Progenitor cell of endocrine pancreas (in vitro differentiated cells): Measurements from ENCODE around the gene FOSB. TPM values are rescaled to one million over a fixed set of nuclear protein-coding genes. Genes with fewer than 3 reads are reported as not detected.
A peak's percentile ranks its signal among the peaks of the same experiment; 100 is the strongest.

Source experiments
- DNase-seq: peaks from one replicate; pipeline ENCODE4 v3.0.0; 2021; ENCODE audit warnings: low spot score; ENCODE audit not compliant: unreplicated experiment
- H3K27ac Mint-ChIP-seq: 2 replicates; pipeline ENCODE4 v1.8.0; 2021; ENCODE audit warnings: mild to moderate bottlenecking, moderate library complexity, mixed read lengths
- H3K27me3 Mint-ChIP-seq: 2 replicates; pipeline ENCODE4 v1.8.0; 2021; ENCODE audit warnings: mixed read lengths
- H3K36me3 Mint-ChIP-seq: 2 replicates; pipeline ENCODE4 v1.8.0; 2022; ENCODE audit warnings: mixed read lengths; ENCODE audit not compliant: insufficient read depth
- H3K4me1 Mint-ChIP-seq: 2 replicates; pipeline ENCODE4 v1.8.0; 2021; ENCODE audit warnings: low read depth, mixed read lengths
- H3K4me3 Mint-ChIP-seq: 2 replicates; pipeline ENCODE4 v1.8.0; 2021; ENCODE audit warnings: low read depth, mild to moderate bottlenecking, moderate library complexity, mixed read lengths
- H3K9me3 Mint-ChIP-seq: 2 replicates; pipeline ENCODE4 v1.8.0; 2021; ENCODE audit warnings: low read depth, mixed read lengths
- CTCF ChIP-seq: fragments of 200-600 bp; sonication (generic); IDR thresholded peaks from one replicate; pipeline ENCODE4 v1.5.0; 2021; ENCODE audit warnings: antibody characterized with exemption, mild to moderate bottlenecking; ENCODE audit not compliant: unreplicated experiment
- total RNA-seq: library from RNA; stranded (reverse); gene quantifications from 2 replicates; pipeline ENCODE4 v1.2.1, GENCODE V29; 2021

Gene FOSB
- total RNA-seq, 1 donor from 2014 or later = 7.3 TPM

DNA sequence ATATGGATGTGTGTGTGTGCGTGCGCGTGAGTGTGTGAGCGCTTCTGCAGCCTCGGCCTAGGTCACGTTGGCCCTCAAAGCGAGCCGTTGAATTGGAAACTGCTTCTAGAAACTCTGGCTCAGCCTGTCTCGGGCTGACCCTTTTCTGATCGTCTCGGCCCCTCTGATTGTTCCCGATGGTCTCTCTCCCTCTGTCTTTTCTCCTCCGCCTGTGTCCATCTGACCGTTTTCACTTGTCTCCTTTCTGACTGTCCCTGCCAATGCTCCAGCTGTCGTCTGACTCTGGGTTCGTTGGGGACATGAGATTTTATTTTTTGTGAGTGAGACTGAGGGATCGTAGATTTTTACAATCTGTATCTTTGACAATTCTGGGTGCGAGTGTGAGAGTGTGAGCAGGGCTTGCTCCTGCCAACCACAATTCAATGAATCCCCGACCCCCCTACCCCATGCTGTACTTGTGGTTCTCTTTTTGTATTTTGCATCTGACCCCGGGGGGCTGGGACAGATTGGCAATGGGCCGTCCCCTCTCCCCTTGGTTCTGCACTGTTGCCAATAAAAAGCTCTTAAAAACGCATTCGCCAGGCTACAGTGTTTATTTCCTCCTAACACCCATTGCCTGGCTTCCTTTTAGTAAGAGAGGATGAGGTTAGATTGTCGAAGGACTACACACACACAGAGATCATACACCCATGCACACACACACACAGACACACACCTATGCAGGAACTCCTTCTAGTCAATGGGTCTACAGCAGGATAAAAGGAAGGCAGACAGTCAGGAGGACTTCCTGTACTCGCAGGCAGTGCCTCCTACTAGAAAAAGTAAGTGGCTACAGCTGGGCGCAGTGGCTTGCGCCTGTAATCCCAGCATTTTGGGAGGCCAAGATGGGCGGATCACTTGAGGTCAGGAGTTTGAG, 7.1 kb downstream of the FOSB start:
- Mint-ChIP-seq H3K36me3 (no peaks in the 10 kb centered on the region), H3K27me3 (peaks cover 31% of the 10 kb centered on the region), H3K9me3 (no peaks in the 10 kb centered on the region), H3K4me3 (no peak overlapping the region), H3K27ac (no peak overlapping the region), H3K4me1 (peaks cover 13% of the 10 kb centered on the region)
- TF ChIP-seq CTCF = no peak
- no peak for DNase-seq

DNA sequence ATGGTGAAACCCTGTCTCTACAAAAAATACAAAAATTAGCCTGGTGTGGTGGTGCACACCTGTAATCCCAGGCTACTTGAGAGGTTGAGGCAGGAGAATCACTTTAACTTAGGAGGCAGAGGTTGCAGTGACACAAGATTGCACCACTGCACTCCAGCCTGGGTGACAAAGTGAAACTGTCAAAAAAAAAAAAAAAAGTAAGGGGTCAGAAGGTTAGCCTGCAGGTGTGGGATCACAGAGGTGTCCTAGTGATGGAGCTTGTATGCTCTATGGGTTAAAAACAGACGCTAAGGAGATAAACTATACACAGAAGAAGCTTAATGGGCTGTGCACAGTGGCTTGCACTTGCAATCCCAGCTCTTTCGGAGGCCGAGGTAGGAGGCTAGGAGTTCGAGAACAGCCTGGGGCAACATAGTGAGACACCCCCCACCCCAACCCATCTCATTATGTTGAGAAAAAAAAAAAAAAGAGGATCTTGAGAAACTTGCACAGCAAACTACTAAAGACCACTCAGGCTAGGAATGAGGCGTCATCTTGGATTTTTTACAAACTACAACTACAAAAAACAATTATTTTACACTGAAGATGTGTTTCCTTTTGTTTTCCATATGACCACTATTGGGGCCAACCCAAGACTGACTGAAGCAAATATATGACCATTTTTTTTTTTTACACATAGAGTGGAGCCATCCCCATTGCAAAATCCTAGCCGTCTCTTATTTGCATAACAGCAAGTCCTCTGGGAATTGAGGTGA, 7.9 kb downstream of the FOSB start:
- Mint-ChIP-seq H3K27me3 (peaks cover 31% of the 10 kb centered on the region), H3K27ac (no peak overlapping the region), H3K4me1 (peaks cover 13% of the 10 kb centered on the region), H3K9me3 (no peaks in the 10 kb centered on the region), H3K36me3 (no peaks in the 10 kb centered on the region), H3K4me3 (no peak overlapping the region)
- TF ChIP-seq CTCF = no peak
- no peak for DNase-seq

GRCh38 chr19:45476304-45476703, 8.5 kb downstream of the FOSB start:
- Mint-ChIP-seq H3K27me3 (peaks cover 31% of the 10 kb centered on the region), H3K36me3 (no peaks in the 10 kb centered on the region), H3K27ac (no peak overlapping the region), H3K9me3 (no peaks in the 10 kb centered on the region), H3K4me1 (peaks cover 13% of the 10 kb centered on the region), H3K4me3 (no peak overlapping the region)
- no peak for TF ChIP-seq CTCF
- DNase-seq = no peak

DNA sequence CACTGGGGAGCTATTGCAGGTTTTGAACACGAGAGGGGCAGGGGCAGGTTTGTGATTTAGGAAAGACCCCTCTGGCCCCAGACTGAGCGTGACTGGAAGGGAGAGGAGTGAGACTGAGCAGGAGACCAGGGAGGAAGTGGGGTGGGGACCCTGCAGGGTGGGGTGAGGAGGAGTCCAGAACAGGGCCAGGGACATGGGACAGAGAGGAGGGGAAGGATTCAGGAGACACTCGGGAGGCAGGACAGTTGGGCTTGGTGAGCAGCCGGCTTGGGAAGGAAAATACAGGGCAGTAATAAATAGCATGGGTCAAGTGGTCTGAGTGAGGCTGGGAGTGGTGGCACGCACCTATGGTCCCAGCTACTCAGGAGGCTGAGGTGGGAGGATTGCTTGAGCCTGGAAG, 9.4 kb downstream of the FOSB start:
- H3K9me3 Mint-ChIP-seq = no peaks in the 10 kb centered on the region
- peaks cover 23% of the 10 kb centered on the region for H3K27me3 Mint-ChIP-seq
- H3K4me3 Mint-ChIP-seq = no peak overlapping the region
- no peak for TF ChIP-seq CTCF
- no peak overlapping the region for H3K27ac Mint-ChIP-seq
- no peaks in the 10 kb centered on the region for H3K36me3 Mint-ChIP-seq
- peaks cover 13% of the 10 kb centered on the region for H3K4me1 Mint-ChIP-seq
- no peak for DNase-seq

DNA sequence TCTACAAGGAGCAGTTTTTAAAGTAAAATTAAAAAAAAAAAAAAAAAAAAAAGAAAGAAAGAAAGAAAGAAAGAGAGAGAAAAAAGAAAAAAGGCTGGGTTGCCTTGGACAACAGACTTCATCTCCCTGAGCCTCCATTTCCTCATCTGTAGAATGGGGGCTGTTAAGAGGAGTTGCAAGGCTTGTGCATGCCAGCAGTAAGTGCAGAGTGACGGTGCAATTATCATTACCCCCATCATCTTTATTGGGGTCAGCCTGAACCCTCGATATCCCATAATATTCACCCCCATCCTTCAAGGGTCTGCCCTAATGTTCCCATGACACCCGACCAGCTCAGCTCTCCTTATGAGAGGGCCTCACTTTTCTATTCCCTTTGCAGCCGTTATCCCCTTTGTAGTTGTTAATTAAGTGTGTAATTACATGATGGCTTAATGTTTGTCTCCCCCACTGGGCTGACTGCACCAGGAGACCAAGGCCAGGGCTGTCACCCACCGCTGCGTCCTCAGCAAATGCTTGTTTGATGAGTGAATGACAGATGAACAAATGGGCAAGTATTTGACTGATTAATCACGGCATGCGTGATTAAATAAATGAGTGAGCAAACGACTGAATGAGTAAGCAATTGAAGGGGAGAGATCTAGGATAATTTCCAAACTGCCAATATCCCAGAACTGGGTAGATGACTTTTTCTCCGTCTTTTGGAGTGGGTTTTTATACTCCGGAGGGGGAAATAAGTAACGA, 10.1 kb downstream of the FOSB start:
- Mint-ChIP-seq H3K27me3 (peaks cover 17% of the 10 kb centered on the region), H3K4me3 (peak overlapping the region; percentile 83), H3K4me1 (peaks cover 7% of the 10 kb centered on the region), H3K36me3 (no peaks in the 10 kb centered on the region), H3K27ac (peak overlapping the region; percentile 99), H3K9me3 (no peaks in the 10 kb centered on the region)
- DNase-seq = no peak
- no peak for TF ChIP-seq CTCF
